Activated CD8-positive, alpha-beta T cell treated with anti-CD3 and anti-CD28 coated beads for 36 hours (primary cell): ENCODE measurements around the gene MFAP3. TPM values are rescaled to one million over a fixed set of nuclear protein-coding genes. Genes with fewer than 3 reads are reported as not detected.
"Not testable (repeated sequence)": the region's sequence is repeated elsewhere in the genome, so short reads cannot be mapped to it uniquely, and the experiment has no call there.

ENCODE experiments used
- ATAC-seq: fragments of 200-7000 bp; cut with Tn5 transposase; one replicate; pipeline ENCODE4 v1.10.0; 2021; ENCODE audit warnings: mild to moderate bottlenecking, moderate library complexity
- CTCF ChIA-PET: fragments of 350-600 bp; sonication (Branson Sonifier 250); formaldehyde crosslinking; loops from one replicate; lab custom pipeline; 2021; ENCODE audit warnings: antibody characterized with exemption; lab: Charles Lee
- POLR2A ChIA-PET: fragments of 350-600 bp; sonication (Branson Sonifier 250); formaldehyde crosslinking; loops from one replicate; lab custom pipeline; 2021; ENCODE audit warnings: antibody characterized with exemption; lab: Charles Lee
- DNase-seq: peaks from one replicate; pipeline ENCODE4 v3.0.0-alpha.2; 2020
- H3K27ac Mint-ChIP-seq: one replicate; pipeline ENCODE4 v1.8.0; 2021; ENCODE audit warnings: mild to moderate bottlenecking, mixed read lengths
- H3K27me3 Mint-ChIP-seq: one replicate; pipeline ENCODE4 v1.8.0; 2021; ENCODE audit warnings: mixed read lengths
- H3K36me3 Mint-ChIP-seq: one replicate; pipeline ENCODE4 v1.8.0; 2021; ENCODE audit warnings: low read depth, mixed read lengths
- H3K4me1 Mint-ChIP-seq: one replicate; pipeline ENCODE4 v1.8.0; 2021; ENCODE audit warnings: low read depth, mixed read lengths
- H3K4me3 Mint-ChIP-seq: one replicate; pipeline ENCODE4 v1.8.0; 2021; ENCODE audit warnings: mild to moderate bottlenecking, moderate library complexity, mixed read lengths
- H3K9me3 Mint-ChIP-seq: one replicate; pipeline ENCODE4 v1.8.0; 2021; ENCODE audit warnings: mixed read lengths
- CTCF ChIP-seq: fragments of 200-600 bp; IDR thresholded peaks from one replicate; pipeline ENCODE4 v1.8.0; 2022; ENCODE audit warnings: antibody characterized with exemption, mild to moderate bottlenecking
- intact Hi-C: fragments of 100-400 bp; cut with micrococcal nuclease; formaldehyde crosslinking; loops from one replicate; pipeline ENCODE4 v1.10.0; 2022
- total RNA-seq, 2 experiments: library from RNA; stranded (reverse); gene quantifications; one replicate each; pipeline ENCODE4 v1.2.3, GENCODE V29; 2021

MFAP3 gene
- total RNA-seq, 2 experiments from 2014 or later = 10.0 to 12.1 TPM

- POLR2A ChIA-PET = interaction anchor here (0.9 kb wide), 1 partner anchor 127 kb away, joined by 4 read pairs; the partner anchor contains the start of gene GALNT10
- ATAC-seq = no peak
- Mint-ChIP-seq H3K4me3 (no peak overlapping the region), H3K36me3 (no peaks in the 10 kb centered on the region), H3K27ac (no peak overlapping the region), H3K9me3 (no peaks in the 10 kb centered on the region), H3K4me1 (peaks cover 16% of the 10 kb centered on the region), H3K27me3 (no peaks in the 10 kb centered on the region)
- DNase-seq = no peak
- intact Hi-C loops = no loop called here
- CTCF ChIA-PET = interaction anchor here (1.2 to 2.0 kb wide), 2 partner anchors 9 to 133 kb away, joined by 3 to 11 read pairs; no protein-coding TSS in a partner anchor
- TF ChIP-seq CTCF = no peak
Observed at GRCh38 chr5:154063372-154063771, 24.6 kb downstream of the MFAP3 start.

GRCh38 chr5:154065971-154066370 is 27.2 kb downstream of the MFAP3 start:
- CTCF ChIA-PET = interaction anchor here (0.9 to 1.1 kb wide), 2 partner anchors 18 to 115 kb away, joined by 3 read pairs; no protein-coding TSS in a partner anchor
- H3K36me3 Mint-ChIP-seq = no peaks in the 10 kb centered on the region
- intact Hi-C loops = no loop called here

GRCh38 chr5:154069854-154070253 is 31.1 kb downstream of the MFAP3 start:
- H3K27ac Mint-ChIP-seq, intact Hi-C loops, H3K27me3 Mint-ChIP-seq, ATAC-seq, H3K4me3 Mint-ChIP-seq, H3K9me3 Mint-ChIP-seq, H3K36me3 Mint-ChIP-seq, DNase-seq: not testable (repeated sequence)
- H3K4me1 Mint-ChIP-seq = peaks cover 11% of the 10 kb centered on the region
- CTCF ChIA-PET = interaction anchor here (1.1 to 6.0 kb wide), 7 partner anchors 10 to 336 kb away, joined by 3 to 132 read pairs (median 3); no protein-coding TSS in a partner anchor
- POLR2A ChIA-PET = interaction anchor here (2.1 kb wide), 1 partner anchor 12 kb away, joined by 8 read pairs; no protein-coding TSS in a partner anchor

More at GRCh38 chr5:154065971-154066370, 27.2 kb downstream of the MFAP3 start:
- no peak for TF ChIP-seq CTCF
- Mint-ChIP-seq H3K4me1 (no peaks in the 10 kb centered on the region), H3K27ac (no peak overlapping the region), H3K4me3 (no peak overlapping the region), H3K27me3 (peaks cover 3% of the 10 kb centered on the region), H3K9me3 (no peaks in the 10 kb centered on the region)
- ATAC-seq (no peak), DNase-seq (no peak)
- POLR2A ChIA-PET = no interaction called here

GRCh38 chr5:154071799-154072413 is 33.1 kb downstream of the MFAP3 start:
- DNase-seq (peak; percentile 55), ATAC-seq (no peak)
- H3K36me3 Mint-ChIP-seq = no peaks in the 10 kb centered on the region
- ChIA-PET POLR2A (interaction anchor here (1.0 to 1.3 kb wide), 3 partner anchors 11 to 333 kb away, joined by 3 to 4 read pairs (median 3); no protein-coding TSS in a partner anchor), CTCF (interaction anchor here (0.6 to 6.4 kb wide), 70 partner anchors 8 to 560 kb away, joined by 3 to 161 read pairs (median 4); partner anchors contain the start of genes FAM114A2, GALNT10 and MFAP3)
- no peaks in the 10 kb centered on the region for H3K9me3 Mint-ChIP-seq
- TF ChIP-seq CTCF = no peak
- intact Hi-C loops = loop anchor here (1.0 to 2.0 kb wide), 2 partner anchors 109 to 333 kb away; no protein-coding TSS in a partner anchor
- H3K4me1 Mint-ChIP-seq = peaks cover 18% of the 10 kb centered on the region
- H3K27ac Mint-ChIP-seq = peak overlapping the region; percentile 63
- peak overlapping the region; percentile 35 for H3K4me3 Mint-ChIP-seq
- peaks cover 5% of the 10 kb centered on the region for H3K27me3 Mint-ChIP-seq

GRCh38 chr5:154072414-154073171 is 33.8 kb downstream of the MFAP3 start:
- POLR2A ChIA-PET = interaction anchor here (1.0 to 1.3 kb wide), 3 partner anchors 12 to 332 kb away, joined by 3 to 4 read pairs (median 3); no protein-coding TSS in a partner anchor
- ATAC-seq (peak; percentile 91), DNase-seq (peak; percentile 91)
- Mint-ChIP-seq H3K27ac (peak overlapping the region; percentile 63), H3K9me3 (no peaks in the 10 kb centered on the region), H3K4me3 (peak overlapping the region; percentile 35), H3K4me1 (peaks cover 18% of the 10 kb centered on the region), H3K27me3 (peaks cover 5% of the 10 kb centered on the region), H3K36me3 (no peaks in the 10 kb centered on the region)
- peak; percentile 86 for TF ChIP-seq CTCF
- intact Hi-C loops = loop anchor here (1.0 to 2.0 kb wide), 2 partner anchors 108 to 333 kb away; no protein-coding TSS in a partner anchor
- CTCF ChIA-PET = interaction anchor here (0.6 to 6.4 kb wide), 72 partner anchors 9 to 559 kb away, joined by 3 to 161 read pairs (median 4); partner anchors contain the start of genes FAM114A2, GALNT10 and MFAP3
